NK-92 treated with Interleukin-12 subunit alpha and Interleukin-12 subunit beta, amount 100 ng/mL, for 24 hours (cell line): ENCODE measurements around the gene OR2T12.
A peak's percentile ranks its signal among the peaks of the same experiment; 100 is the strongest.
"Not testable (repeated sequence)": the region's sequence is repeated elsewhere in the genome, so short reads cannot be mapped to it uniquely, and the experiment has no call there.

Experiments
- DNase-seq: peaks from one replicate; lab custom pipeline; 2025; lab: John Stamatoyannopoulos, UW

The OR2T12 gene, protein sequence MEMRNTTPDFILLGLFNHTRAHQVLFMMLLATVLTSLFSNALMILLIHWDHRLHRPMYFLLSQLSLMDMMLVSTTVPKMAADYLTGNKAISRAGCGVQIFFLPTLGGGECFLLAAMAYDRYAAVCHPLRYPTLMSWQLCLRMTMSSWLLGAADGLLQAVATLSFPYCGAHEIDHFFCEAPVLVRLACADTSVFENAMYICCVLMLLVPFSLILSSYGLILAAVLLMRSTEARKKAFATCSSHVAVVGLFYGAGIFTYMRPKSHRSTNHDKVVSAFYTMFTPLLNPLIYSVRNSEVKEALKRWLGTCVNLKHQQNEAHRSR

DNA sequence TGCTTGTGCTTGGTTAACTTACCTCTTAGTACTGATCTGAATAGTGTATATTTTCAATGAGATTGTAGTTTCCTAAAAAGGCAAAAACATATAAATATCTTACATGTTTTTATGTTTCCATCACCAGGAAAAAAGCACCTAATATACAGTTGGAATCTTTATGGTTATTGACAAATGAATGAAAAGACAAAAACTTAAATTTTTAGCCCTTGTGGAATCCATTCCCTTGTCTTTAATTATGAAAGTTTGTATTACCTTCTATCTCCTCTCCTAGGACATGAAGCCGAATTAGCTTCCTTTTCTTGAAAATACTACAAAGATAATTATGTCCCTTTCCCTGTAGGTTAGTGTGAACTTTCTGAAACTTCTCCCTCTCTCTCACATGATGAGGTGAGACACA is at the start of gene OR2T12:
Gene OR2T12, minus strand, starts transcription at position 101 of the 400 bp plus-strand sequence. CDS start 7,846 bp downstream, outside the sequence.
- no peak for DNase-seq

DNA sequence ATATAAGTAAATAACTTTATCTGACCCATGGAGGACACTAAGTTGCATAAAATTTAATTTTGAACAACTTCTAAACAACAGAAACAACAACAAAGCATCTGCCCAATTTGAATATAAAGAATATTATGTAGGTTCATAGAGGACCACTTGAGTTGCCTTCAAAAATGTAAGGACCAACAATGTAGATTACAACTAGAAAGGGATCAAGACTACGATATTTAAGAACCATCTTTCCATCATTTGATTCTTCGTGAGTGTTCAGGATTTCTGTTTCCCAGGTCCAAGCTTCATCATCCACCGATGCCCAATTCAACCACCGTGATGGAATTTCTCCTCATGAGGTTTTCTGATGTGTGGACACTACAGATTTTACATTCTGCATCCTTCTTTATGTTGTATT is 45.3 kb upstream of the OR2T12 start, which contains the start of gene OR14C36:
Gene OR14C36, plus strand, starts transcription at position 301 of the 400 bp plus-strand sequence. Its CDS starts 0 bp downstream, at position 301.
- no peak for DNase-seq

DNA sequence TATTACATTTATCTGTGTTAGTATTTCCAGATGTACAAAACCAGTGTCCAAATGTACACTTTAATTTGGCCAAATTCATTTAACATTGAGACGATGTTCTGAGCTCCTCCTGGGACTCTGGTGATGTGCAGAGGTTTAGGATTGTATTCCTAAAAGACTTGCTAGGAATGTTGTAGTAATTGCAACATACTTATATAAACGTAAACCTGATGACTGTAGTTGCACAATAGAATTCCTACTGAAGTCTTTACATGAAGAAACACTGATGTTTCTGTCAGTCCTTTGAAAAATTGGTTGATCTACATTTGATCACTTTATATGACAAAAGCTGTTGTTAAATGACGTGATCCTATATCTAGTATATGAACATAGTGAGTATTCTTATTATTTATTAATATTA is 40.2 kb upstream of the OR2T12 start:
- no peak for DNase-seq

DNA sequence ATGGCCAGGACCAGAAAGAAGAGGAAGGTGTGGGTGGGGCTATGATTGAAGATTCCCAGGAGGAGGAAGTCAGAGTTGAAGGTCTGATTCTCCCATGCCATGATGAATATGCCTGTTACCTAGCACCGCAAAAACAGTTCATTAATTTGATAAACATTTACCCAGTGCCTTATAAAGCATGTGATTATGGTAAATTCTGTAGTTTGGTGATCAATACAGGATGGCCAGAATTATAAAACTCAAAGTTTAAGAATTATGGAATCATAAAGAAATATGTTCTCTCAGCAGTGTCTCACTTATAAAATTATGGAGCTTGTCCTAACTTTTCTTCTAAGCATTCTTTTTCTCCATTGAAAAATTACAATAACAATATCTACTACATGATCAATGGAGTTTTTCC is 21.2 kb upstream of the OR2T12 start, which contains the start of gene OR2M7:
Gene OR2M7, minus strand, starts transcription at position 101 of the 400 bp plus-strand sequence. Its CDS starts 0 bp downstream, at position 101.
- DNase-seq = no peak

DNA sequence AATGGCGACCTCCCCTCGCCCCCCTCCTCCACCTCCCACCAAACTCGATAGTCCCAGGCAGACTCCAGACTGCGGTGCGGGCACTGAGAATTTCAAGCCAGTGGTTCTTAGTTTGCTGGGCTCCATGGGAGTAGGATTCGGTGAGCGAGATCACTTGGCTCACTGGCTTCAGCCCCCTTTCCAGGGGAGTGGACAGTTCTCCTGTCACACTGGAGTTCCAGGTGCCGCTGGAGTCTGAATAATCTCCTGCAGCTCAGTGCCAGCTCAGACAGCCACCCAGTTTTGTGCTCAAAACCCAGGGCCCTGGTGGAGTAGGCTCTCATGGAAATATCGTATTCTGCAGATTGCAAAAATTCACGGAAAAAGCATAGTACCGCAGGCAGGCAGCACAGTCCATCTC is 13.6 kb upstream of the OR2T12 start:
- DNase-seq = no peak

DNA sequence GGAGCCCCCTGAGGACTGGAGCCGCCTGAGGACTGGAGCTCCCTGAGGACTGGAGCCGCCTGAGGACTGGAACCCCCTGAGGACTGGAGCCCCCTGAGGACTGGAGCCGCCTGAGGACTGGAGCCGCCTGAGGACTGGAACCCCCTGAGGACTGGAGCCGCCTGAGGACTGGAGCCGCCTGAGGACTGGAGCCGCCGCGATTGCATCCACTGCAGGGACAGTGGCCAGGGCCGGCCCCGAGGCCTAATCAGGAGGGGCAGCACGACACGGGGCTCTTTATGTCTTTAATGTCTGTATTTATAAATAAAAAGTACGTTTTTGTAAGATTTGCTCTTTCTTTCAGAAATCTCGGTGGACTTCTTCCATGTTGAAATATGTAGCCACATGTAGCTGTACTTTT is 3.5 kb upstream of the OR2T12 start:
- DNase-seq = not testable (repeated sequence)

DNA sequence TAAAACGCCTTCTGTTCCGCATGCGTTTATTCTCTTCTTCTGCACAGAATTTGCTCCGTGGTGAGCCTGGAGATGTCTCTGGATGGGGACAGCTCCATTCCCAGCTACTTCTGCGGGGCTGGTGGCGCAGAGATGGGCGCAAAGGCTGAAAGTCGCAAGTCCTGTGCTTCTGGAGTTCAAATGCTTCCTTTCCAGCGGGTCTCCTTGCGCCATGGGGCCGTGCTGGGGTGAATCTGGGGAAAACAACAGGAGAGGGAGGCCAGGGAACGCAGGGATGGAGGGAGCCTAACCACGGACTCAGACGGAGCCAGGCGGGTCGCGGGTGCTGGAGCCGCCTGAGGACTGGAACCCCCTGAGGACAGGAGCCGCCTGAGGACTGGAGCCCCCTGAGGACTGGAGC is 2.9 kb upstream of the OR2T12 start:
- no peak for DNase-seq

DNA sequence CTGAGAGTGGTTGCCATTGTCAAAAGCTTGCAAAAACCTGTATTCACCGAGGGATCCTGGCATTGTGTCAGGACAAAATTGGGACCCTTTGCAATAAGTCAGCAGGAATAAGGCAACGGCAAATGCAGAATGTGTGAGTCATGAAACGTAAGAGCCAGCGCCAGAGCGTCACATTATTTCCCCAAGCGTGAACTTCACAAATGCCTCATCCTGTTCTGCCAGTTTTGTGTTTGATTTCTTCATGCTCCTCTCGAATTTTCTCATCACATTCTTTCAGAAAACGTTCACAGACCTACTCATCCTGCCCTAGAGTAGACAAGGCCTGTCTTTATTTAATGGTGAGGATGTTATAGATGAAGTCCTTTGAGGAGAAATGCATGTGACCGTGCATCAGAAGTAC is 2.4 kb upstream of the OR2T12 start:
- not testable (repeated sequence) for DNase-seq

DNA sequence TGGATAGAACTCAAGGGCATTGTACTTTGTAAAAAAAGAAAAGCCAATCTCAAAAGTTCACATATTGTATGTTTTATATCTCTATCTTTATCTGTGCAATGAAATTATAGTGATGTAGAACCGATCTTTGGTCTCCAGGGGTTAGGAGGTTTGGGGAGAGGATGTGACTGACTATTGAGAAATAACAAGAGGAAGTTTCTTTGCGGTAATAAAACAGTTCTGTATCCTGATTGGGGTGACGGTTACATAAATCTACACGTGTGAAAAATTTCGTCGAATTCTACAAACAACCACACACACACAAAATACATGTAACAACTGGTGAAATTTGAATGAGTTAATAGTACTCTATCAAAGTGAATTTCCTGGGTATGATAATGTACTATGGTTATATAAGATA is 14.8 kb downstream of the OR2T12 start:
- no peak for DNase-seq

DNA sequence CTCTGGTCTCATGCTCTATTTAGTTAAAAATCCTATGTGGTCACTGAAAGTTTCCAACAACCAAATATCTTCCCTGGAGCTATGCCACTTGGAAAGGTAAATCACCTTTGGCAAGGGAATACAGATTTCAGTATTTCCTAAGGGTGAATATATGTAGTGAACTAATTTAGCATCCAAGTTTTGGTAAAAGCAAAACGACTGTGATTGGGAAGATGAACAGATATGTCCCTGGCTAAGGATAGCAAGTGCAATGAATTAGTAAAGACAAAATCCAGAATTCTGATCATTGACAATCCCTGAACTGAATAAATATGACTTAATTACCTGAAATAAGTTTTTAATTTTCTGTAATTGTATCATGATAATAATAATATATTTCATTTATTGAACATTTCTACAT is 25.3 kb downstream of the OR2T12 start, which contains the start of gene OR2T33:
Gene OR2T33, minus strand, starts transcription at position 101 of the 400 bp plus-strand sequence. CDS start 4,162 bp downstream, outside the sequence.
- DNase-seq = no peak

DNA sequence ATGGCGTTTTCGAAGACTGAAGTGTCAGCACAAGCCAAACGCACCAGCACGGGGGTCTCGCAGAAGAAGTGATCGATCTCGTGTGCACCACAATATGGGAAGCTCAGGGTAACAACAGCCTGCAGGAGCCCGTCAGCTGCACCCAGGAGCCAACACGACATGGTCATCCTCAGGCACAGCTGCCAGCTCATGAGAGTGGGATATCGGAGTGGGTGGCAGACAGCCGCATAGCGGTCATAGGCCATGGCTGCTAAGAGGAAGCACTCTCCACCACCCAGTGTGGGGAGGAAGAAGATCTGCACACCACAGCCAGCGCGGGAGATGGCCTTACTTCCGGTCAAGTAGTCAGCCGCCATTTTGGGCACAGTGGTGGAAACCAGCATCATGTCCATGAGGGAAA is 30.0 kb downstream of the OR2T12 start:
- not testable (repeated sequence) for DNase-seq

DNA sequence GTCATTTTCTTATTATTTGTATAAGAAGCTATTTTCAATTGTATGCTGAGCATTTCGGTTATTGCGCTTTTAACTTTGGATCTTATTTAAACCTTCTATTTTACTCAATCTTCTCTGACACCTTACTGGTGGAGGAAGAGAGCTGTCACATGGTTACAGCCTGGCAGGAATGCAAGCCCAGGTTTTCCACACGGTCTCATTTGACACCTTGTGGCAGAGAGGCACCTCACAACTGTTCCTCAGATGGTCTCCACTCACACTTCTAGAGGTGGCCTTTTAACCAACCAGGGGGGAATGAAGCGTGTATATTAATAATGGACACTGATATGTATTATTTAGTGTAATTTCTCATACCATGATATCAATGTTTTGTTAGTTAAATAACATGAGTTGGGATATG is 35.0 kb downstream of the OR2T12 start:
- no peak for DNase-seq

DNA sequence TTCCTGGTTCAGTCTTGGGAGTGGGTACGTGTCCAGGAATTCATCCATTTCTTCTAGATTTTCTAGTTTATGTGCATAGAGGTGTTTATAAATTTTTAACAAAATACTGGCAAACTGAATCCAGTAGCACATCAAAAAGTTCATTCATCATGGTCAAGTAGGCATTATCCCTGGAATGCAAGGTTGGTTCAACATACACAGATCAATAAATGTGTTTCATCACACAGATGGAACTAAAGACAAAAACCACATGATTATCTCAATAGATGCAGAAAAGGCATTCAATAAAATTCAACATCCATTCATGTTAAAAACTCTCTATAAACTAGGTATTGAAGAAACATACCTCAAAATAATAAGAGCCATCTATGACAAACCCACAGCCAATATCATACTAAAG is 43.9 kb downstream of the OR2T12 start:
- not testable (repeated sequence) for DNase-seq

DNA sequence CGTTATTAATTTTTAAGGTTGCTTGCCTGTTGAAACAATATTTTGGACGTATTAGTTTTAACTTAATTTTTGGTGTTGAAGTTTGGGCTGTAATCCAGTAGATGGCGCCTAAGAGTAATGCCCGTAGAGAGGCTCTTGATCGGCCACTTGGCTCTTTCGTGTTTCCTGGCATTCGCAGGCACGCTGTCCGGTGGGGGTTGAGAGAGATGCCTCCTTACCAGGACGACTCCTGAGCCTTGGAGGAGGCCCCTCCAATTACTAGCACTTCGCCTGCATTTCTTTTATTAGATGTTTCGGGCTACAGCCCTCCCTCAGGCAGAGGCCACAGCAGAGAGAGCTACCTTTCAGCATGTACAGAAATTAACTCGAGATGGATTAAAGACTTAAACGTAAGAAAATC is 60.0 kb downstream of the OR2T12 start:
- peak; percentile 2 for DNase-seq
